Measurements from ENCODE around the gene USP9X.

Gene USP9X

DNA sequence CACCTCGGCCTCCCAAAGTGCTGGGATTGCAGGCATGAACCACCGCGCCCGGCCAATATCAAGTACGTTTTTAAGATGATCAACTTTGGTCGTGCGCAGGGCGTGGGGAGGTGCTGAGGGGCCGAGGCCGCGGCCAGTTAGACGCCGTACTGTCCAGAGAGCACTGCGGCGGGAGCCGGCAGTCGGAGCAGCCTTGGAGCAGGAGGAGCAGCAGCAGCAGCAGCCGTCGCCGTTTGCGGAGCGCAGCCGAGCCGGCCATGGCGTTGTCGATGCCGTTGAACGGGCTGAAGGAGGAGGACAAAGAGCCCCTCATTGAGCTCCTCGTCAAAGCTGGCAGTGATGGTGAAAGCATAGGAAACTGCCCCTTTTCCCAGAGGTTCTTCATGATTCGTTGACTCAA lies 8.5 kb upstream of the USP9X start:
- Mint-ChIP-seq H3K4me3 (no peak overlapping the region), H3K9me3 (no peaks in the 10 kb centered on the region), H3K27me3 (no peaks in the 10 kb centered on the region), H3K27ac (no peak overlapping the region), H3K36me3 (ENCODE audit: low read depth) (no peaks in the 10 kb centered on the region), H3K4me1 (ENCODE audit: low read depth) (peaks cover 3% of the 10 kb centered on the region)

DNA sequence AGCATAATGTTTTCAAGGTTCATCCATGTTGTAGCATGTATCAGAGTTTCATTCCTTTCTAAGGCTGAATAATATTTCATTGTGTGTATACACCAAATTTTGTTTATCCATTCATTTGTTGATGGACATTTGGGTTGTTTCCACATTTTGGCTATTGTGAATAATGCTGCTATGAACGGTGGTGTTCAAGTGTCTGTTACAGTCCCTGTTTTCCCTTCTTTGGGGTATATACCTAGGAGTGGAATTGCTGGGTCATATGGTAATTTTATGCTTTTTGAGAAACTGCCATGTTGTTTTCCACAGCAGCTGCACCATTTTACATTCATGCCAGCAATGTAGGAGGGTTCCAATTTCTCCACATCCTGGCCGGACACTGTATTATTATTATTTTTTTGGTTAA lies 3.4 kb upstream of the USP9X start:
- no peaks in the 10 kb centered on the region for H3K27me3 Mint-ChIP-seq
- H3K4me1 Mint-ChIP-seq (ENCODE audit: low read depth), result peaks cover 20% of the 10 kb centered on the region
- H3K4me3 Mint-ChIP-seq, result no peak overlapping the region
- H3K36me3 Mint-ChIP-seq (ENCODE audit: low read depth), result no peaks in the 10 kb centered on the region
- H3K9me3 Mint-ChIP-seq, result no peaks in the 10 kb centered on the region
- H3K27ac Mint-ChIP-seq, result no peak overlapping the region

DNA sequence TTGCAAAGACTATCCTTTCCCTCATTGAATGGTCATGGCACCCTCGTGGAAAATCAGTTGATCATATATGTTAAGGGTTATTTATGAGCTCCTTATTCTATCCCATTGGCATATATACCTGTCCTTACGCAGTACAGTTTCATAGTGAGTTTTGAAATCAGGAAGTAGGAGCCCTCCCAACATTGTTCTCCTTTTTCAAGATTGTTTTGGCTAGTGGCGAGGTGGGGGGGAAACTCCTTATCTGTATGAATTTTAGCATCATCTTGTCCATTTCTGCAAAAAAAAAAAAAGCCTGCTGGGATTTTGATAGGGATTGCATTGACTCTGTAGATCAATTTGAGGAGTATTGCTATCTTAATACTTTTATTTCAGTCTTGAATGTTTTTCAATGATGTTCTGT lies 2.5 kb upstream of the USP9X start:
- Mint-ChIP-seq H3K4me3 (no peak overlapping the region), H3K27ac (no peak overlapping the region), H3K36me3 (ENCODE audit: low read depth) (peaks cover 4% of the 10 kb centered on the region), H3K9me3 (no peaks in the 10 kb centered on the region), H3K4me1 (ENCODE audit: low read depth) (peaks cover 20% of the 10 kb centered on the region), H3K27me3 (no peaks in the 10 kb centered on the region)

DNA sequence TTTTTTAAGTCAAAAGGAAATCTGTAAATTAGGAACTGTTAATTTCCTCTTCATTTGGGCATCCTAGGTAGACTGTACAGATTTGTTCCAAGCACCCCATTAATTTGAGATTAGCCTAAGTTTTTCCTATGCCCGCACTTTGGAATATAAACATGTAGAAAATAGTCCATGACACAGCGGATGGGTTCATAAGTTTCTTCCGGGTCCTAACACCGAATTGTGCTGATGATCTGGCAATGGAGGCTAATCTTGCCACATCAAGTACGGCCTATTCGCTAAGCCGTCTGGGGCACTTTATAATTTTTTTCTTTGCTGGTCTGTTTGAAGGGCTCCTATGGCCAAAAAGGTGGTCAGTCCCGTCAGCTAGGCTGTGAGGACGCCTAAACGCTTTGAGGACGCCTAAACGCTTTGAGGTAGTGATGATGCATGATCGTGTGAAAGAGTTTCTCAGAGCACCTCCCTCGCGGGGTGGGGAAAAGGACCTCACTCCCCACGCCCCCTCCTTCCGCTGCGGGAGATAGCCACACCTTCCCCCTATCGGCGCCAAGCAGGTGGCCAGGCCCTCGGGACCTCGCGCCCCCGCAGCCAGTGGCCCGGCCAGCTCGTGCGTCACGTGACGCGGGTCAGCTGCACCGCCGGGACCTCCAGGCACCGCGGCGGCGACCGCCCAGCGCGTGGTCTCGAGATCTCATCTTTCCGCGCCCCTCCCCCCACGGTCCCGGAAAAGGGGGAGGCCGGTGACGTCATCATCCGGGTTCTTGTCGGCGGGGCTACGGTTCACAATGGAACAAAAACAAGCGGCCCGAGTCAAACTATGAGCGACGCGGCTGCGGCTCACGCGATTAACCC lies 977 bp upstream of the USP9X start:
- Mint-ChIP-seq H3K36me3 (ENCODE audit: low read depth) (peaks cover 9% of the 10 kb centered on the region), H3K9me3 (no peaks in the 10 kb centered on the region), H3K27me3 (no peaks in the 10 kb centered on the region), H3K4me1 (ENCODE audit: low read depth) (peaks cover 34% of the 10 kb centered on the region), H3K4me3 (peak overlapping the region; percentile 94), H3K27ac (peak overlapping the region; percentile 98)

DNA sequence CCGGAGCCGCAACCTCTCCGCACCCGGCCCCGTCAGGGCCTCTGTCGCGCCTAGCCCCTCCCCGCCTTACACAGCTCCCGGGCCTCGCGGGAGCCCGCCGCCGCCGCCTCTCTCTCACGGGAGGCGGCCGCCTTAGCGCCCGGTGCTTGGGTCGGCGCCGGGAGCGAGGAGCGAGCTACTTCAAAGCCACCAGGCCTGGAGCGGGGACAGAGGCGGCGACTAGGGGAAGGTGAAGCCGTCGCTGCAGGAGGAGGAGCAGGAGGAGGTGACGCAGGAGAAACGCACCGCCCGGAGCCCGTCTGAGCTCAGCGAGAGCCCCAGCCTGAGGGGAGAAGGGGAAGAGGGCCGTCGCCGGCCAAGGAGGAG lies 250 bp downstream of the USP9X start:
- Mint-ChIP-seq H3K36me3 (ENCODE audit: low read depth) (peaks cover 9% of the 10 kb centered on the region), H3K4me1 (ENCODE audit: low read depth) (peaks cover 43% of the 10 kb centered on the region), H3K27me3 (no peaks in the 10 kb centered on the region), H3K4me3 (peak overlapping the region; percentile 94), H3K9me3 (no peaks in the 10 kb centered on the region), H3K27ac (peak overlapping the region; percentile 68)

DNA sequence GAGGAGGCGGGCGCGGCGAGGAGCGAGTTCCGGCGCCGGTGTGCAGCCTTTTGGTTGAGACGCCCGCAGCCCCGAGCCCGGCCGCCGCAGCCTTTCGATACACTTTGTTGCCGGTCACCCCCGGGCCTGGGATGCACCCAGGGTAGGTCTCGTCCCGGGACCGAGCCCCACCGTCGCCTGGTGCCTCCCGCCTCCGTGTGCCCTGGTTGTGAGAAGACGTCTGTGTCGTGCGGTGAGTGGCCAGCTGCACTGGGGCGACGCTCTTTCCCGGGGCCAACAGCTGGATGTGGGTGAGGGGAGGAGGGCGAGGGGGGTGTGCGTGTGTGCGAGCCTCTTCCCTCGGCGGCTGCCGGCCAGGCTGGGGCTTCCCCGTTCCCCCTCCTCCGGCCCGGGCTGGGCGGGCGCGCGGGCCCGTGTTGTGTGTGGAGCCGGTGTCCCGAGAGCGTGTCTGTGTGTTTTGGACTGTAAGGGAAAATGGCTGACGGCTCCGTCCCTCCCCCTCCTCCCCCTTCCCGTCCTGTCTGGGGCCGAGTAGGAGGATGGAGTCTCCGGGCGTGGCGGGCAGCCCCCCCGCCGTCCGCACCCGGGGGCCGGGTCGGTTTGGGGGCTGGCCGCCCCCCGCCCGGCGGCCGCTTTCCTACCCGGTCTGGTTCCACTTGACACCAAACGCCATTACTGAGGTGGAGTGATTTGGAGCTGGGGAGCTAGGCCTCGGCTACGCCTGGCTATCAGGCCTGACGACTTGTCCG lies 807 bp downstream of the USP9X start:
- Mint-ChIP-seq H3K36me3 (ENCODE audit: low read depth) (peaks cover 9% of the 10 kb centered on the region), H3K4me1 (ENCODE audit: low read depth) (peaks cover 48% of the 10 kb centered on the region), H3K9me3 (no peaks in the 10 kb centered on the region), H3K27ac (peak overlapping the region; percentile 85), H3K4me3 (peak overlapping the region; percentile 94), H3K27me3 (no peaks in the 10 kb centered on the region)

DNA sequence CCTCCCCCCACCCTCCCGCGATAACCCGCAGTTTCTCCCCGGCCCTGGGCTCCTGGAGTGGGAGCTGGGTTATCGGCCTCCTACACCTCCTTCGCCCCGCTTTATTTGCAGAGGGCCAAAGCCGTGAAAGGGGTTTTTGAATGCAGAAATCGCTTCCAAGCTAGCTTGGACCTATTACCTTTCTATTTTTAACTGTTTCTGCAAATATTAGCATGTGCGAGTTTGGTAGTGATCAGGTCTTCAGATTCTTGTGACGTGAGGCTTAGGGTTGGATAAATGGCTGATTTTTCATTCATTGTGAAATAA lies 1.3 kb downstream of the USP9X start:
- Mint-ChIP-seq H3K27ac (peak overlapping the region; percentile 85), H3K27me3 (no peaks in the 10 kb centered on the region), H3K4me1 (ENCODE audit: low read depth) (peaks cover 53% of the 10 kb centered on the region), H3K36me3 (ENCODE audit: low read depth) (peaks cover 9% of the 10 kb centered on the region), H3K4me3 (peak overlapping the region; percentile 94), H3K9me3 (no peaks in the 10 kb centered on the region)

DNA sequence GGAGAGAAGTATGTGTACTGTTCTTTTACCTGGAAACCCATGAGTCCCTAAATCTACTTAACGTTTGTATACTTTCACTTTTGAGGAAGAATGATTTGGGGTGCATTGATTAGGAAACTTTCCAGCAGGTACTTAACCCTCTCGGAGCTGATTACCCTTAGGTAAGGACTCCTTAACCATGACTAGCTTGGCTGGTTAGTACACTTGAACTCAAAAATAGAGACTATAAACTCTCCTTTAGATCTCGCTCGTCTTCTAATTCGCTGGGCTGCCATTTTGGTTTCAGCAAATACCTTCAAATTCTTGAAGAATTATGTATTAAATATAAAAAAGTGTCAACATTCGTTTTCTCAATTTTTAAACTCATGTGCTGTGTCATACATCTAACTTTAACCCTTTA lies 2.0 kb downstream of the USP9X start:
- H3K27me3 Mint-ChIP-seq, result no peaks in the 10 kb centered on the region
- peaks cover 60% of the 10 kb centered on the region for H3K4me1 Mint-ChIP-seq (ENCODE audit: low read depth)
- peak overlapping the region; percentile 85 for H3K27ac Mint-ChIP-seq
- peaks cover 9% of the 10 kb centered on the region for H3K36me3 Mint-ChIP-seq (ENCODE audit: low read depth)
- H3K9me3 Mint-ChIP-seq, result no peaks in the 10 kb centered on the region
- H3K4me3 Mint-ChIP-seq, result peak overlapping the region; percentile 94

DNA sequence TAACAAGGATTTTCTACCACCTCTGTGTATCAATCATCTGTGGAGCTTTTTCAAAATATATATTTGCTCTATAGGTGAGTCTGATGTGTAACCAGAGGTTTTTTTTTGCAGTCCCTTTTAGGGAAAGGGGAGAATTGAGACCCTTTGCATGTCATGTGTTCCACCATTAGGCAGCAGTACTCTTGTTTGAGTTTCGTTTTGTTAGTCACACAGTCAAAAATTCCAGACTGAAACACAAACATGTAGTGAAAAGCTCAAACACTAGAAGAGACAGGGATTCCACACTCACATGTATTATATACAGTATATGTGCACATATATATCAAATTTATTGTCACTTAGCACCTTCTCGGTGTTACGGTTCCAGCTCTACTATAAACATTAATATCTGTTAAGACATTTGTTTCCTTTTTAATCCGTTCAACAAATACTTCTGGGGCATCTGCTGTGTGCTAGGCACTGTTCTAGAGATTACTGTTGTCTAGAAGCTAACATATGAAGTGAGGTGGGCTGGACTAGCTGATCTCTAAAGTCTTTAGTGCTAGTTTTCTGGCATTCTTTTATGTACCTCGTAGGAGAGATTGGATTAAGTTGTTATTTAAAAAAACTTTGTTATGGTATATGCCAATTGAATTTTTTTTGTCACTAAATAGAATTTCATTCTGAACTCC lies 5.5 kb downstream of the USP9X start:
- Mint-ChIP-seq H3K27me3 (no peaks in the 10 kb centered on the region), H3K4me1 (ENCODE audit: low read depth) (peaks cover 71% of the 10 kb centered on the region), H3K4me3 (peak overlapping the region; percentile 2), H3K9me3 (no peaks in the 10 kb centered on the region), H3K36me3 (ENCODE audit: low read depth) (peaks cover 19% of the 10 kb centered on the region), H3K27ac (peak overlapping the region; percentile 30)

DNA sequence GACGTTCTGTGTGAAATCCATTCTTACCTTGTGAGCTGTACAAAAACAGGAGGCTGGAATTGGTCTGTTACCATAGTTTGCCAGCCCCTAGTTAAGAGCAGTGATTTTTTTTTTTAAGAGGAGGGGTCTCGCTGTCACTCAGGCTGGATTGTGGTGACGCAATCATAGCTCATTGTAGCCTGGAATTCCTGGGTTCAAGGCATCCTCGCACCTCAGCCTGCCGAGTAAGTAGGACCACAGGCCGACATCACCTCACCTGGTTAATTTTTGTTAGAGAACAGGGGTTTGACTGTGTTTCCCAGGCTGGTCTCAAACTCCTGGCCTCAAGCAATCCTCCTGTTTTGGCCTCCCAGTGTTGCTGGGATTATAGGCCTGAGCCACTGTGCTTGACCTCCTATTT lies 7.5 kb downstream of the USP9X start:
- Mint-ChIP-seq H3K4me3 (no peak overlapping the region), H3K4me1 (ENCODE audit: low read depth) (peaks cover 90% of the 10 kb centered on the region), H3K36me3 (ENCODE audit: low read depth) (peaks cover 15% of the 10 kb centered on the region)

DNA sequence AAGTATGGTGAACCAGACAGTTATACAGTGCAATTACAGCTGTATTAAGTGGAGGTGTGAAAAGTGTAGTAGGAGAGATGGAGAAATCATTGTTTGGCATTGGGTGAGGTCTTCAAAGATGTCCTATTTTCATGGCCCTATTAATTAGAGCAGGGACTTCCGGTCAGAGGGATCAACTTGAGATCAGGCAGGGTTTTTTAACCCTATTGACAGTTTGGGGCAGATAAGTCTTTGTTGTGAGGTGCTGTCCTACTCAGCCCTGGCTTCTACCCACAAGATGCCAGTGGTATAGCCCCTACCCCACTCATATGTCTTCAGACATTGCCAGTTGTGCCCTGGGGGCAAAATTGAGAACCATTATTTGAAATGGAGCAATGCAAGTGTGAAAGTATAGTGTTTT lies 9.9 kb downstream of the USP9X start:
- no peaks in the 10 kb centered on the region for H3K27me3 Mint-ChIP-seq
- peak overlapping the region; percentile 34 for H3K27ac Mint-ChIP-seq
- H3K36me3 Mint-ChIP-seq (ENCODE audit: low read depth), result peaks cover 13% of the 10 kb centered on the region
- no peak overlapping the region for H3K4me3 Mint-ChIP-seq
- H3K9me3 Mint-ChIP-seq, result no peaks in the 10 kb centered on the region
- H3K4me1 Mint-ChIP-seq (ENCODE audit: low read depth), result peaks cover 81% of the 10 kb centered on the region

More for the DNA sequence above, 7.5 kb downstream of the USP9X start:
- Mint-ChIP-seq H3K27me3 (no peaks in the 10 kb centered on the region), H3K27ac (no peak overlapping the region), H3K9me3 (no peaks in the 10 kb centered on the region)

DNA sequence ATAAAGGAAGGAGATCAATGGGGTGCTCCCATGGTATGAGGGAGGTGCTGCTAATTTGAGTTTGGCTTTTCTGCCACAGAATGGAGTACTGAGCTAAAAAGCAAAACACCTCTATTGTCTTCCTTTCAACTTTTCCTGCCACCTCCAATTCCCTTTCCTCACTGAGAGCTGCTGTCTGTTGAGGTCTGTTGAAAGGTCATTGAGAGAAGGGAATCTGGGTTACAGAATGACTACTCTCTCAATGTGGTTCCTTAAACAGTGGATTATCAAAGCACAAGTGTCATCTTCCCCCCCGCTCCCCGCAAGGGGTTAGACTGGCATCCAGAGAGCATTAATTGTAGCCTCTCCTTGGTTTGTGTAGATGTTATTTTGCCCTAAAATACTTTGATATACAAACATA lies 10.7 kb downstream of the USP9X start:
- H3K27ac Mint-ChIP-seq, result peak overlapping the region; percentile 34
- H3K9me3 Mint-ChIP-seq, result no peaks in the 10 kb centered on the region

DNA sequence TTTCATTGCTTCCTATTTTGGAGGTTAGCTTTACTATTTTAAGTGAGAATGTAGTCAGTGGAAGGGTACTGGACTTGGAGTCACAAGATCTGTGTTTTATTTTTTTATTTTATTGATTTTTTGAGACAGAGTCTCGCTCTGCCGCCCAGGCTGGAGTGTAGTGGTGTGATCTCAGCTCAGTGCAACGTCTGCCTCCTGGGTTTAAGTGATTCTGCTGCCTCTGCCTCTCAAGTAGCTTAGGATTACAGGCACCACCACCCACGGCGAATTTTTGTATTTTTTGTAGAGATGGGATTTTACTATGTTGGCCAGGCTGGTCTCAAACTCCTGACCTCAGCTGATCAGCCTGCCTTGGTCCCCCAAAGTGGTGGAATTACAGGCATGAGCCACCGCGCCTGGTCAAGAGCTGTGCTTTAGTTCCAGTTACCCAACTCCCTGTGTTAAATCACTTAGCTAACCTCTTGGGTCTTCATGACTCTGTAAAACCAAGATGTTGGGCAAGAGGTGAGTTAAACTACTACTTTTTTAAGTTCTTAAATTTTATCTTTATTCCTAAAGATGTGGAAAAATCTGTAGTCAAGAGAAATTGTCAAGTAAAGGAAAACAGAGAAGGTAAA lies 11.2 kb downstream of the USP9X start:
- no peak overlapping the region for H3K27ac Mint-ChIP-seq
- H3K4me3 Mint-ChIP-seq, result peak overlapping the region; percentile 13
- no peaks in the 10 kb centered on the region for H3K9me3 Mint-ChIP-seq
- no peaks in the 10 kb centered on the region for H3K27me3 Mint-ChIP-seq
- peaks cover 13% of the 10 kb centered on the region for H3K36me3 Mint-ChIP-seq (ENCODE audit: low read depth)
- H3K4me1 Mint-ChIP-seq (ENCODE audit: low read depth), result peaks cover 71% of the 10 kb centered on the region

More for the DNA sequence above, 10.7 kb downstream of the USP9X start:
- Mint-ChIP-seq H3K4me1 (ENCODE audit: low read depth) (peaks cover 77% of the 10 kb centered on the region), H3K36me3 (ENCODE audit: low read depth) (peaks cover 13% of the 10 kb centered on the region), H3K4me3 (peak overlapping the region; percentile 13), H3K27me3 (no peaks in the 10 kb centered on the region)

DNA sequence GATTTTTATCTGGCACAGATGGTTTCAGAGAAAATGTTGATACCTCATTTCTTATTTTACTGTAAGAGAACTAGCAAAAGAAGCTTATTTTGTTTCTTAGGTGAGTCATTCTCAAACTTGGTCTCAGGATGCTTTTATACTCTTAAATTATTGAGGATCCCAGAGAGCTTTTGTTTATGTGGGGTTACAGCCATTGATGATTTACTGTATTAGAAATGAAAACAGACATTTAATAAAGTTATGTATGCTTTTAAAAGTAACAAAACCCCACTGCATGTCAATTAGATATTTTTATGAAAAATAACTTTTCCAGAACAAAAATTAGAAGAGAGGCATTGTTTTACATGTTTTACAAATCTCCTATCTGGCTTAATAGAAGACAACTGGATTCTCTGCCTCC lies 12.1 kb downstream of the USP9X start:
- Mint-ChIP-seq H3K4me3 (no peak overlapping the region), H3K27ac (no peak overlapping the region), H3K9me3 (no peaks in the 10 kb centered on the region), H3K36me3 (ENCODE audit: low read depth) (peaks cover 13% of the 10 kb centered on the region), H3K4me1 (ENCODE audit: low read depth) (peaks cover 67% of the 10 kb centered on the region), H3K27me3 (no peaks in the 10 kb centered on the region)

DNA sequence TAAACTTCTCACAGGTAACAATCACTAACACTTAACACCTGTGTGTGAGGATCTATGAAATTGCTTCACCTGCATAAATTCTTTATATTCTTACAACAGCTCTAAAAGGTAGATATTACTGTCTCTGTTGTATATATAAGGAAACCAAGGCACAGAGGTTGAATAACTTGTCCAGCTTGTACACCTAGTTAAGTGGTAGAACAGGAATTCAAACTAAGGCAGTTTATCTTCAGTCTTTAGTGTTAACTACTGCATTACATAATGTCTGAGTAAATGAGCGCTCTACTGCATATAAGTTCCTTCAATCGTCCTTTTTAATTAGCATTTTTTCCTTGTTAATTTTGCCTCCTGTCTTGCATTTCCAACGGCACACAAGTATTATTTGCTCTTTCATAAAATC lies 15.0 kb downstream of the USP9X start:
- Mint-ChIP-seq H3K4me3 (no peak overlapping the region), H3K27ac (no peak overlapping the region), H3K9me3 (no peaks in the 10 kb centered on the region), H3K4me1 (ENCODE audit: low read depth) (peaks cover 59% of the 10 kb centered on the region), H3K36me3 (ENCODE audit: low read depth) (peaks cover 5% of the 10 kb centered on the region), H3K27me3 (no peaks in the 10 kb centered on the region)

Measured in stimulated activated naive CD8-positive, alpha-beta T cell treated with anti-CD3 and anti-CD28 coated beads, Interleukin-15, Interleukin-2, amounts not matched to agents 100 ng/mL and 50 ng/mL, for 24 hours (primary cell).